ENCODE results near the gene SUMO3.
A peak's percentile ranks its signal among the peaks of the same experiment; 100 is the strongest.

SUMO3 gene

GRCh38 chr21:44817914-44818639 lies at the start of gene SUMO3:
TSS of gene SUMO3 (minus strand) at chr21:44818062. CDS start at chr21:44817968, 94 bp downstream.
- peak; percentile 70 for DNase-seq

- DNase-seq, result no peak
Observed at GRCh38 chr21:44867464-44867863, 49.6 kb upstream of the SUMO3 start.

- DNase-seq, result peak; percentile 29
Observed at GRCh38 chr21:44866780-44867179, 48.9 kb upstream of the SUMO3 start.

- no peak for DNase-seq
Observed at GRCh38 chr21:44865561-44866280, 47.9 kb upstream of the SUMO3 start.

- DNase-seq, result no peak
Observed at GRCh38 chr21:44862869-44863685, 45.2 kb upstream of the SUMO3 start.

GRCh38 chr21:44858791-44859190 lies 40.9 kb upstream of the SUMO3 start:
- no peak for DNase-seq

GRCh38 chr21:44858291-44858690 lies 40.4 kb upstream of the SUMO3 start:
- DNase-seq, result no peak

GRCh38 chr21:44857127-44857892 lies 39.4 kb upstream of the SUMO3 start:
- DNase-seq, result no peak

- no peak for DNase-seq
Observed at GRCh38 chr21:44856131-44856530, 38.3 kb upstream of the SUMO3 start.

- DNase-seq, result no peak
Observed at GRCh38 chr21:44855572-44855971, 37.7 kb upstream of the SUMO3 start.

- no peak for DNase-seq
Observed at GRCh38 chr21:44854664-44855446, 37.0 kb upstream of the SUMO3 start.

GRCh38 chr21:44854391-44854663 lies 36.5 kb upstream of the SUMO3 start:
- no peak for DNase-seq

- DNase-seq, result no peak
Observed at GRCh38 chr21:44853601-44854390, 35.9 kb upstream of the SUMO3 start.

- no peak for DNase-seq
Observed at GRCh38 chr21:44850905-44851657, 33.2 kb upstream of the SUMO3 start.

- no peak for DNase-seq
Observed at GRCh38 chr21:44850208-44850800, 32.4 kb upstream of the SUMO3 start.

GRCh38 chr21:44849616-44850130 lies 31.8 kb upstream of the SUMO3 start:
- DNase-seq, result no peak

GRCh38 chr21:44848821-44849521 lies 31.1 kb upstream of the SUMO3 start:
- DNase-seq, result no peak

- DNase-seq, result no peak
Observed at GRCh38 chr21:44847261-44848056, 29.6 kb upstream of the SUMO3 start.
